ENCODE data around the gene SEC14L1.

SEC14L1 gene

GRCh38 chr17:77161953-77162352 lies 21.2 kb downstream of the SEC14L1 start:
- H3K27ac ChIP-seq = no peak overlapping the region
- TF ChIP-seq ZFX (IDR thresholded peaks at IDR 0.05) (no peak), CTCF (conservative IDR thresholded peaks at IDR 0.05) (no peak)

- no peak for TF ChIP-seq ZFX (IDR thresholded peaks at IDR 0.05)
- TF ChIP-seq CTCF (conservative IDR thresholded peaks at IDR 0.05) = no peak
- no peak overlapping the region for H3K27ac ChIP-seq
Observed at GRCh38 chr17:77163001-77163400, 22.2 kb downstream of the SEC14L1 start.

GRCh38 chr17:77163511-77164280 lies 22.9 kb downstream of the SEC14L1 start:
- H3K27ac ChIP-seq = no peak overlapping the region
- TF ChIP-seq ZFX (IDR thresholded peaks at IDR 0.05) (no peak), CTCF (conservative IDR thresholded peaks at IDR 0.05) (no peak)

GRCh38 chr17:77164483-77165091 lies 23.8 kb downstream of the SEC14L1 start:
- no peak overlapping the region for H3K27ac ChIP-seq
- TF ChIP-seq ZFX (IDR thresholded peaks at IDR 0.05) = no peak
- no peak for TF ChIP-seq CTCF (conservative IDR thresholded peaks at IDR 0.05)

GRCh38 chr17:77165577-77165976 lies 24.8 kb downstream of the SEC14L1 start:
- no peak overlapping the region for H3K27ac ChIP-seq
- TF ChIP-seq ZFX (IDR thresholded peaks at IDR 0.05) = no peak
- no peak for TF ChIP-seq CTCF (conservative IDR thresholded peaks at IDR 0.05)

- no peak overlapping the region for H3K27ac ChIP-seq
- TF ChIP-seq CTCF (conservative IDR thresholded peaks at IDR 0.05) = no peak
- no peak for TF ChIP-seq ZFX (IDR thresholded peaks at IDR 0.05)
Observed at GRCh38 chr17:77167472-77168306, 26.9 kb downstream of the SEC14L1 start.

GRCh38 chr17:77173104-77173503 lies 32.3 kb downstream of the SEC14L1 start:
- H3K27ac ChIP-seq = no peak overlapping the region
- TF ChIP-seq ZFX (IDR thresholded peaks at IDR 0.05) = no peak
- TF ChIP-seq CTCF (conservative IDR thresholded peaks at IDR 0.05) = no peak

Measured in C4-2B (cell line).